K562 (cell line): ENCODE data around the gene SEMA6C. TPM values are rescaled to one million over a fixed set of nuclear protein-coding genes. Genes with fewer than 3 reads are reported as not detected.

Experiments used
- ATF1 ChIP-seq, 2 experiments: fragments of 450-650 bp in 1 of 2; IDR thresholded peaks; 2 replicates each; pipeline ENCODE4 v1.6.1; 2016; ENCODE audit warnings: missing compliant biosample characterization in 1 of 2, missing genetic modification characterization in 1 of 2
- CBX3 ChIP-seq, 2 experiments: IDR thresholded peaks; 1 replicate in 1 of 2; 2 replicates in 1 of 2; pipeline ENCODE4 v1.6.1; 2012; ENCODE audit warnings: inconsistent platforms in 2 of 2, low read length in 2 of 2, borderline replicate concordance in 1 of 2, control low read depth in 1 of 2
- CGGBP1 ChIP-seq: fragments of 250-450 bp; sonication (Bioruptor Pico); IDR thresholded peaks from 2 replicates; pipeline ENCODE4 v1.9.0; 2021; ENCODE audit warnings: mild to moderate bottlenecking
- ERF ChIP-seq: fragments of 450-650 bp; formaldehyde crosslinking; IDR thresholded peaks from 2 replicates; pipeline ENCODE4 v1.4.0; 2020; ENCODE audit warnings: mild to moderate bottlenecking, mixed read lengths
- HIVEP1 ChIP-seq: fragments of 250-450 bp; sonication (Bioruptor Pico); IDR thresholded peaks from 2 replicates; pipeline ENCODE4 v1.4.0; 2020; ENCODE audit warnings: mild to moderate bottlenecking
- MAX ChIP-seq: sonication (generic); formaldehyde crosslinking; IDR thresholded peaks from 2 replicates; pipeline ENCODE4 v1.9.0; 2022; ENCODE audit warnings: mild to moderate bottlenecking, missing genetic modification reagents
- MTF1 ChIP-seq: fragments of 250-450 bp; sonication (Bioruptor Pico); IDR thresholded peaks from 2 replicates; pipeline ENCODE4 v1.9.0; 2021; ENCODE audit warnings: moderate library complexity, mild to moderate bottlenecking, inconsistent platforms, borderline replicate concordance
- NBN ChIP-seq: fragments of 450-650 bp; IDR thresholded peaks from 2 replicates; pipeline ENCODE4 v1.6.1; 2016; ENCODE audit warnings: low read depth, mild to moderate bottlenecking
- RAD51 ChIP-seq: fragments of 450-650 bp; IDR thresholded peaks from 2 replicates; pipeline ENCODE4 v1.7.1; 2016; ENCODE audit warnings: low read depth, mild to moderate bottlenecking, borderline replicate concordance
- SNRNP70 ChIP-seq: fragments of 200-400 bp; formaldehyde crosslinking; optimal IDR thresholded peaks from 2 replicates; pipeline ENCODE3; 2017; ENCODE audit warnings: low read depth, low read length
- SRSF1 ChIP-seq: fragments of 200-400 bp; formaldehyde crosslinking; IDR thresholded peaks from 2 replicates; pipeline ENCODE4 v1.6.1; 2017; ENCODE audit warnings: mild to moderate bottlenecking, low read depth, low read length, moderate library complexity
- SRSF3 ChIP-seq: fragments of 200-400 bp; formaldehyde crosslinking; IDR thresholded peaks from 2 replicates; pipeline ENCODE4 v1.6.1; 2016; ENCODE audit warnings: mild to moderate bottlenecking, low read length, moderate library complexity; ENCODE audit not compliant: insufficient read depth
- ZBTB17 ChIP-seq: fragments of 450-650 bp; formaldehyde crosslinking; IDR thresholded peaks from 2 replicates; pipeline ENCODE4 v1.4.0; 2020; ENCODE audit warnings: mild to moderate bottlenecking
- ZKSCAN1 ChIP-seq: fragments of 150-350 bp; IDR thresholded peaks from 2 replicates; pipeline ENCODE4 v1.6.1; 2016; ENCODE audit warnings: low read depth, low read length
- ZNF175 ChIP-seq: fragments of 200-800 bp; sonication (Bioruptor generic); IDR thresholded peaks from 2 replicates; pipeline ENCODE4 v1.6.1; 2016; ENCODE audit warnings: low read depth, mild to moderate bottlenecking, missing genetic modification characterization, missing compliant biosample characterization
- ZNF589 ChIP-seq: fragments of 200-800 bp; sonication (Bioruptor generic); IDR thresholded peaks from 2 replicates; pipeline ENCODE4 v1.6.1; 2016; ENCODE audit warnings: low read depth, missing genetic modification characterization, missing compliant biosample characterization
- polyA plus RNA-seq, 8 experiments: library from polyadenylated mRNA; depleted of rRNA in 4 of 8; stranded (reverse) in 5 of 8; unstranded in 3 of 8; fragments of >200 nt; fragmentation: Nextera tagmentation in 2 of 8; fragmentation: Illumina TruSeq in 1 of 8; extraction: Ambion mirVana in 2 of 8; extraction: Trizol in 1 of 8; gene quantifications; 2 replicates each; pipeline versions ENCODE4 v1.2.1 to v1.2.3, GENCODE V29; 2011 to 2014; ENCODE audit warnings: inconsistent platforms in 1 of 8, missing spikeins in 1 of 8
- total RNA-seq, 7 experiments: library from RNA; depleted of rRNA in 6 of 7; stranded (reverse); fragments of >200 nt in 6 of 7; fragmentation: Illumina TruSeq in 2 of 7; extraction: Trizol in 2 of 7; gene quantifications; 2 replicates each; pipeline versions ENCODE4 v1.2.1 to v1.2.3, GENCODE V29; 2011 to 2021; ENCODE audit warnings: low replicate concordance in 1 of 7
- TF ChIP-seq, protein P1 (sequence below): fragments of 200-600 bp; sonication (generic); IDR thresholded peaks from one replicate; pipeline ENCODE4 v1.6.1; 2012; ENCODE audit warnings: mild to moderate bottlenecking, low read depth, low read length, inconsistent platforms

Gene SEMA6C
- total and polyA plus RNA-seq, 9 of the 15 experiments (the other 6 are each of a cell fraction or from before 2014, with no cell fraction given) = 0.03 to 4.6 (median 0.95) TPM

- TF ChIP-seq CGGBP1 (CRISPR knock-in tag) (no peak), MAX (CRISPR knock-in tag) (no peak), ERF (CRISPR knock-in tag) (no peak), NBN (peak; percentile 75), HIVEP1 (CRISPR knock-in tag) (no peak), ZNF589 (CRISPR knock-in tag) (no peak), ZBTB17 (CRISPR knock-in tag) (no peak), RAD51 (no peak), SRSF3 (no peak), SNRNP70 (no peak), SRSF1 (no peak), ZKSCAN1 (no peak), MTF1 (CRISPR knock-in tag) (no peak), ZNF175 (CRISPR knock-in tag) (peak; percentile 78), ATF1 (CRISPR knock-in tag; IDR thresholded peaks at IDR 0.05) (no peak), ATF1 (tag; IDR thresholded peaks at IDR 0.05) (no peak), CBX3 (IDR thresholded peaks at IDR 0.05; ENCODE audit: borderline replicate concordance in 1 of 2, low read length in 2 of 2) (no peak)
- TF ChIP-seq, protein P1, sequence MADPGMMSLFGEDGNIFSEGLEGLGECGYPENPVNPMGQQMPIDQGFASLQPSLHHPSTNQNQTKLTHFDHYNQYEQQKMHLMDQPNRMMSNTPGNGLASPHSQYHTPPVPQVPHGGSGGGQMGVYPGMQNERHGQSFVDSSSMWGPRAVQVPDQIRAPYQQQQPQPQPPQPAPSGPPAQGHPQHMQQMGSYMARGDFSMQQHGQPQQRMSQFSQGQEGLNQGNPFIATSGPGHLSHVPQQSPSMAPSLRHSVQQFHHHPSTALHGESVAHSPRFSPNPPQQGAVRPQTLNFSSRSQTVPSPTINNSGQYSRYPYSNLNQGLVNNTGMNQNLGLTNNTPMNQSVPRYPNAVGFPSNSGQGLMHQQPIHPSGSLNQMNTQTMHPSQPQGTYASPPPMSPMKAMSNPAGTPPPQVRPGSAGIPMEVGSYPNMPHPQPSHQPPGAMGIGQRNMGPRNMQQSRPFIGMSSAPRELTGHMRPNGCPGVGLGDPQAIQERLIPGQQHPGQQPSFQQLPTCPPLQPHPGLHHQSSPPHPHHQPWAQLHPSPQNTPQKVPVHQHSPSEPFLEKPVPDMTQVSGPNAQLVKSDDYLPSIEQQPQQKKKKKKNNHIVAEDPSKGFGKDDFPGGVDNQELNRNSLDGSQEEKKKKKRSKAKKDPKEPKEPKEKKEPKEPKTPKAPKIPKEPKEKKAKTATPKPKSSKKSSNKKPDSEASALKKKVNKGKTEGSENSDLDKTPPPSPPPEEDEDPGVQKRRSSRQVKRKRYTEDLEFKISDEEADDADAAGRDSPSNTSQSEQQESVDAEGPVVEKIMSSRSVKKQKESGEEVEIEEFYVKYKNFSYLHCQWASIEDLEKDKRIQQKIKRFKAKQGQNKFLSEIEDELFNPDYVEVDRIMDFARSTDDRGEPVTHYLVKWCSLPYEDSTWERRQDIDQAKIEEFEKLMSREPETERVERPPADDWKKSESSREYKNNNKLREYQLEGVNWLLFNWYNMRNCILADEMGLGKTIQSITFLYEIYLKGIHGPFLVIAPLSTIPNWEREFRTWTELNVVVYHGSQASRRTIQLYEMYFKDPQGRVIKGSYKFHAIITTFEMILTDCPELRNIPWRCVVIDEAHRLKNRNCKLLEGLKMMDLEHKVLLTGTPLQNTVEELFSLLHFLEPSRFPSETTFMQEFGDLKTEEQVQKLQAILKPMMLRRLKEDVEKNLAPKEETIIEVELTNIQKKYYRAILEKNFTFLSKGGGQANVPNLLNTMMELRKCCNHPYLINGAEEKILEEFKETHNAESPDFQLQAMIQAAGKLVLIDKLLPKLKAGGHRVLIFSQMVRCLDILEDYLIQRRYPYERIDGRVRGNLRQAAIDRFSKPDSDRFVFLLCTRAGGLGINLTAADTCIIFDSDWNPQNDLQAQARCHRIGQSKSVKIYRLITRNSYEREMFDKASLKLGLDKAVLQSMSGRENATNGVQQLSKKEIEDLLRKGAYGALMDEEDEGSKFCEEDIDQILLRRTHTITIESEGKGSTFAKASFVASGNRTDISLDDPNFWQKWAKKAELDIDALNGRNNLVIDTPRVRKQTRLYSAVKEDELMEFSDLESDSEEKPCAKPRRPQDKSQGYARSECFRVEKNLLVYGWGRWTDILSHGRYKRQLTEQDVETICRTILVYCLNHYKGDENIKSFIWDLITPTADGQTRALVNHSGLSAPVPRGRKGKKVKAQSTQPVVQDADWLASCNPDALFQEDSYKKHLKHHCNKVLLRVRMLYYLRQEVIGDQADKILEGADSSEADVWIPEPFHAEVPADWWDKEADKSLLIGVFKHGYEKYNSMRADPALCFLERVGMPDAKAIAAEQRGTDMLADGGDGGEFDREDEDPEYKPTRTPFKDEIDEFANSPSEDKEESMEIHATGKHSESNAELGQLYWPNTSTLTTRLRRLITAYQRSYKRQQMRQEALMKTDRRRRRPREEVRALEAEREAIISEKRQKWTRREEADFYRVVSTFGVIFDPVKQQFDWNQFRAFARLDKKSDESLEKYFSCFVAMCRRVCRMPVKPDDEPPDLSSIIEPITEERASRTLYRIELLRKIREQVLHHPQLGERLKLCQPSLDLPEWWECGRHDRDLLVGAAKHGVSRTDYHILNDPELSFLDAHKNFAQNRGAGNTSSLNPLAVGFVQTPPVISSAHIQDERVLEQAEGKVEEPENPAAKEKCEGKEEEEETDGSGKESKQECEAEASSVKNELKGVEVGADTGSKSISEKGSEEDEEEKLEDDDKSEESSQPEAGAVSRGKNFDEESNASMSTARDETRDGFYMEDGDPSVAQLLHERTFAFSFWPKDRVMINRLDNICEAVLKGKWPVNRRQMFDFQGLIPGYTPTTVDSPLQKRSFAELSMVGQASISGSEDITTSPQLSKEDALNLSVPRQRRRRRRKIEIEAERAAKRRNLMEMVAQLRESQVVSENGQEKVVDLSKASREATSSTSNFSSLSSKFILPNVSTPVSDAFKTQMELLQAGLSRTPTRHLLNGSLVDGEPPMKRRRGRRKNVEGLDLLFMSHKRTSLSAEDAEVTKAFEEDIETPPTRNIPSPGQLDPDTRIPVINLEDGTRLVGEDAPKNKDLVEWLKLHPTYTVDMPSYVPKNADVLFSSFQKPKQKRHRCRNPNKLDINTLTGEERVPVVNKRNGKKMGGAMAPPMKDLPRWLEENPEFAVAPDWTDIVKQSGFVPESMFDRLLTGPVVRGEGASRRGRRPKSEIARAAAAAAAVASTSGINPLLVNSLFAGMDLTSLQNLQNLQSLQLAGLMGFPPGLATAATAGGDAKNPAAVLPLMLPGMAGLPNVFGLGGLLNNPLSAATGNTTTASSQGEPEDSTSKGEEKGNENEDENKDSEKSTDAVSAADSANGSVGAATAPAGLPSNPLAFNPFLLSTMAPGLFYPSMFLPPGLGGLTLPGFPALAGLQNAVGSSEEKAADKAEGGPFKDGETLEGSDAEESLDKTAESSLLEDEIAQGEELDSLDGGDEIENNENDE = no peak
These were observed 18.9 kb upstream of the SEMA6C start (continued) for GRCh38 chr1:151165281-151165737.
